Measurements from ENCODE around the gene NME9.

The NME9 gene

DNA sequence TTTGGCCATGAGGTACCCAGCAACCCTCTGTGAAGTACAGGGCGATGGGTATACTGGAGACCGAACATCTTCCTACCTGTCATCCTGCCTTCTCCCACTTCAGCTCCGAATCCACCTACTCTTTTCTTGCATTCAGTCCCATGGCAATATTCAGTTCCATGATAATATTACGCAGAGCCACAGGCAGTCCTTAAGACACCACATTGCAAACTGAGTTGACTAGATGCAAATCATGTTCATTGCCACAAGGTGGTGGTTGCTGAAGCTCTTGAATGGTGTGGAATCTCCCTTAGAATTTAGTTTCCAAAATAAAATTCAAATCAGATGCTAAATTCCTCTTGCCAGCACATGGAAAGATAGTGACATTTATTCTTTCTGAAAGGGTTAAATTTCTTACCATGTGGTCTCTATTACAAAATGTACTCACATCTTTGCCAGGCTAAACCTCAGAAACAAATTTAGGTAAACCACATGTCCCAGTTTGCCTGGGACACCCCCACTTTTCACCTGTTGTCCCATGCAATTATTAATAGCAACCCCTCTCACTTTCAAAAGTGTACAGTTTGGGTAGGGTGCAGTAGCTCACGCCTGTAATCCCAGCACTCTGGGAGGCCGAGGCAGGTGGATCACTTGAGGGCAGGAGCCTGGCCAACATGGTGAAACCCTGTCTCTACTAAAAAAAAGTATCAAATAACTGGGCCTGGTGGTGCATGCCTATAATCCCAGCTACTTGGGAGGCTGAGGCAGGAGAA lies 1.7 kb upstream of the NME9 start:
- DNase-seq: peak; percentile 5

DNA sequence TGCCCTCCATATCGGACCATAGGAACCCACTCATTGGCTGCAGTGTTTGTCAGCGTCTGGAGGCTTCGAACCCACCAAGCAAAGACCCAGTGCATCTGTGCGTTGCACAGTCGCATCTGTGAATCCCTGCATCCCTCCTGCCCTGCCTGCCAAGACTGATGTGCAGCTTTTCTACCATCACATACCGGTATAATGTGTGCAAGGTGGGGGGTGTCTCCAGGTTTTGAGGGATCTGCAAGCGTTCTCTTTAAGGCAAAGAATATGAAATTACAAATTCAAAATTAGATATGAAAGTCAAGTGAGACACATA lies 288 bp upstream of the NME9 start:
- no peak for DNase-seq

DNA sequence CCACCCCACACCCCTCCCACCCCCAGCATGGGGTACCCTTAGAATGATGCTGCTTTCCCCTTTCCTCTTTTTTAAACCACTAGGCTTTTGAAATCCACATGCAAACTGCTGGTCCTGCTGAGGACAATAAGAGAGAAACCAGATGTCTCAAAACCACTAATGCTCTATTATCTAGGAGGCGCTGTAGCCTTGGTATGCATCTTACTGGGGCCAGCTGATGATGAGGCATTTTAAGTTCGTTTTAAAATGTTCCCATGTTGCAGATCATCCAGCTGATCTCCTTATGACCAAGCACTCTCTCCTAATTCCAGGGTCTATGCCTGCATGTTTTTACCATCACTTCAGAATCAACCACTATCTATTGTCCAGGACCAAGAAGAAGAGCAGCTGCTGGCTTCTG lies 1.3 kb downstream of the NME9 start:
- DNase-seq: no peak

DNA sequence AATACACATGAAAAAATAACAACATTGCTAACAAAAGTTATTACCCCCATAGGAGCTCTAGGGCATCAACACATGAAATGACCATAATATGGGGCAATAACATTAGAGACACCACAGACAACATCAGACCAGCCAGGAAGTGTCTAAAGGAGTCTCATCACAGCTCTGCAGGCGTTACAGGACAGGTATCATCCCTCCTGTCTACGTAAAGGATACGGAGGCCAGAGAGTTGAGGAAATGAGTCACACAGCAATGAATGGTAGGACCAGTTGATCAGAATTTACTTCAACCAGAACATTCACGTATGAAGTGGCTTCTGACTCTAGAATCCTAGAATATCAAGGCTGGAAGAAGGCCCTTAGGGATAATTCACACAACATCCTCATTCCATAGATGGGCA lies 1.8 kb downstream of the NME9 start:
- no peak for DNase-seq

GRCh38 chr3:138326866-138327595 lies 2.6 kb downstream of the NME9 start:
- no peak for DNase-seq

GRCh38 chr3:138325990-138326389 lies 3.7 kb downstream of the NME9 start:
- DNase-seq: no peak

DNA sequence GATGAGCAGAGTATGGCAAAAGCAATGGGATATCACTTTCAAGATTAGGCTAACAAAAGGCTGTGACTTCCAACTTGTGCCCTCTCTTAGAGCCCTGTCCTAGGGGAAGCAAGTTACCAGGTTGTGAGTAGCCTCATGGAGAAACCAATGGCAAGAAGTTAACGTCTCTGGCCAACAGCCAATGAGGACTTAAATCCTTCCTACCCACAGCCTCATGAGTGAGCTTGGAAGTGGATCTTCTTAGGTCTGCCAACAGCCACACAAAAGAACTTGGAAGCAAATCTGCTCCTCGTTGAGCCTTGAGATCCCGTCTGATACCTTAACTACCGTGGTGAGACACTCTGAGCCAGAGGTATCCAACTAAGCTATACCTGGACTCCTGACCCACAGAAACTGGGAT lies 5.7 kb downstream of the NME9 start:
- DNase-seq: no peak

- DNase-seq: no peak
These were observed 12.0 kb downstream of the NME9 start for GRCh38 chr3:138317687-138318086.

DNA sequence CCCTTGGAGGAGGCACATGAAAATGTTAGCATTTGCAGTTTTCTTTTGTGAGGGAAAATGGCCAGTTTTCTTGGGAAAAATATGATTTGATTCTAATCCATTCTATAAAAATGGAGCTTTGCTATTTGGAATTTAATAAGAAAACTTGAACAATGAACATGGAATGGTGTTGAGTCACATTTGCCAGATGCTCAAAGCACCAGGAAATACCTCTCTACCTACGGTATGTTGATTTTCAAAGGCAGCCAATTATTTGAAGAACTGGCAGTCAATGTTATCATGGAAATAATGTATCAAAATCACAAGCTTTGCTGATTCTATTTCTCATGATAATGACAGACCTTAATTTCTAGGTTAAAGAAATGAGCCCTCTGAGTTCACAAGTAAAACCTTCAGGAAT lies 14.9 kb downstream of the NME9 start:
- no peak for DNase-seq

DNA sequence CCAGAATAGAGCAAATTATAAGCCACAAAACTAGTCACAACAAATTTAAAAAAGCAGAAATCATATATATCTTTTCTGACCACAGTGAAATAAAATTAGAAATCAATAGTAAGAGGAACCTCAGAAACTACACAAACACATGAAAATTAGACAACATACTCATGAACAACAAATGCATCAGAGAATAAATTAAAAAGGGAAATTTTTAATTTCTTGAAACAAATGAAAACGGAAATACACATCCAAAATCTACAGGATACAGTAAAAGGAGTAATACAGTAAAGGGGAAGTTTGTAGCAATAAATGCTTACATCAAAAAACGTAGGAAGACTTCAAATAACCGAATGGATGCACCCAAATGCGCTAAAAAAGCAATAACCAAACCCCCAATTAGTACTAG lies 19.2 kb downstream of the NME9 start:
- DNase-seq: no peak

- no peak for DNase-seq
These were observed 20.9 kb downstream of the NME9 start for GRCh38 chr3:138308783-138309182.

DNA sequence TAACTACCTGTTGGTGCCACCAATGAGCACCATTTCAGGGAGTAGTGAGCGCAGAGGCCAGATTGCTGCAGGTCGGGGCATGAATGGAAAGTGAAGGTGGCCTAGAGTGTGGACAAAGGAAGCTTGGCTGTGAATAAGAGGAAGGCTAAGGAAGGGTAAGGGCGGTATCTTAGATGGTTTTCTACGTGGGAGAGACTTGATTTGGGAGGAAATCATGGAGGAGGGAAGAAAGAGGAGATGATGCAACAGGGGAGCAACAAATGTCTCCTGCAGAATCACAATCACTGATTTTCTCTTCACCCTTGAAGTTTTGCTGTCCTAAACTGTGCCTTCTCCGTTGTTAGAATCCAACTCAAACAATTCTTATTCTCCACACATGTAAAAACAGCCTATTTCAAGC lies 21.8 kb downstream of the NME9 start:
- DNase-seq: no peak

DNA sequence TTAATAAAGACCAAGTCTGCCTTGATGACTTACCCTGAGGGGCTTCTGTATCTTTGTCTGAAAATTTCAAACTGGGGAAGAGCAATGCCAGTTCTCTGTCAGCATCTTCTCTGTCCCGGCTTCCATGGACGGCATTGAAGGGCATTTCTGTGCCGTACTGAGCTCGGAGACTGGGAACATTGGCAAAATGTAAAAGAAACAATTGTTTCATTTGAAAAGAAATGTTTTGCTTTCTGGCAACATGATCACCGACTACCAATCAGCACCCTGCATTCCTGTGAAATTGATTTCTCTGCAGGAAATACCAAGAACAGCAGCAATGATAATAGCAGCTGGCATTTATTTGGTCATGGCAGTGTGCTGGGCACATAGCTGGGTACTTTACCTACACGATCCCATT lies 26.2 kb downstream of the NME9 start:
- DNase-seq: no peak

DNA sequence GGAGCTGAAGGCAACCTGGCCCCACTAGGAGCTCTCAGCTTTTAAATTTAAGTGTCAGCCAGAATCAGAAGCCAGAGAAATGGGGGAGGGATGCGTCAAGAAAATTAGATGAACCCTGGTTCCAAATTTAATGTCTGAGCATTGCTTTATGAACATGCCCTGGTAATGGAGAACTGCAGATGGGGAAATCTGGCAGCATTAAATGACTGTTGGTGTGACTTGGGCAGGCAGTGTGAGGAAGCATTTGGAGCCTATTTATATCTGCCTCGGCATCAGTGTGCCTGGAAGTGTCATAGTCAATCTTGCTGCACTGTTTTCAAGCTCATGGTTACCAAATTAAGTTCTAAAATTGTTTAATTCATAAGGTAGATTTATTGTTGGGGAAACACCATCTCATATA lies 29.0 kb downstream of the NME9 start:
- DNase-seq: no peak

GRCh38 chr3:138297876-138298275 lies 31.8 kb downstream of the NME9 start:
- DNase-seq: no peak

- no peak for DNase-seq
These were observed 32.5 kb downstream of the NME9 start for GRCh38 chr3:138297059-138297607.

GRCh38 chr3:138296639-138297038 lies 33.0 kb downstream of the NME9 start:
- no peak for DNase-seq

GRCh38 chr3:138289701-138290100 lies 40.0 kb downstream of the NME9 start:
- DNase-seq: no peak

DNA sequence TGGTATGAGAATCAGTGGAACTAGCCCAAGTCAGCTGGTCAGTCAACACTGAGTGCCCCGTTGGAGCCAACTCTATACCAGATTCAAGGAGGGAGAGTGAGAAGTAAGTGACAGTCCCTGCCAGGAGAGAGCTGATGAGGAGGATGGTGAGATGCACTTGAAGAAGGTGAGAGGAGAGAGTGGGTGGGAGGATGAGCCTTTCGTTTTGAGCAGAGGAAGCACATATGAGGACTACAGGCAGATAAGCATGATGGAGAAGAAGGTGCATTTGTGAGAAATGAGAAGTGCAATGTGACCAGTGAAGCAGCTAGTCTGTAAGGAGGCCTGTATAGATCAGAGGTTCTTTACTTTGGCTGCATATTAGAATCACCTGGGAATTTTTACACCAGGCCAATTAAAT lies 40.4 kb downstream of the NME9 start:
- DNase-seq: no peak

DNA sequence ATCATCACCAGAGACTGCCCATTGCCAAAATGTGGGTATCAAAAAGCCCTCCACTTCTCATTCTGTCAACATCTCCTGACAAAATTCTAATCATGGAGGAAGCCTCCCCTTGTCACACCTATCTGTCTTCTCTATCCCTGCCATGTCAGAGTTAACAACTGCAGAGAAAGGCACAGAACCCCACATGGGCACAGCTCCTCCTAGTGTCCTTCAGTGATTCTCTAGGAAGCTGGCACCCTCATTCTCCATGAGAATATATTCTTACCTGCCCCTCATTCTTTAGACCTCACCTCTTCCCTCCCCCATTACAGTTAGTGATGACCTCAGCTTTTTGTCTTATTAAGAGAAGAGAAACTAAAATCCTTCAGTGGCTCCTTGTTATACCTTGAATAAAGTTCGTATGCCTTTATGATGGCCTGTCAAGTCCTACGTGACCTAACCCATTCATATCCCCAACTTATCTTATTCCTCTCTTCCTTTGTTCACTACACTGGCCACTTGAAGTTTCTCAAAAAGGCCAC lies 44.6 kb downstream of the NME9 start:
- no peak for DNase-seq

DNA sequence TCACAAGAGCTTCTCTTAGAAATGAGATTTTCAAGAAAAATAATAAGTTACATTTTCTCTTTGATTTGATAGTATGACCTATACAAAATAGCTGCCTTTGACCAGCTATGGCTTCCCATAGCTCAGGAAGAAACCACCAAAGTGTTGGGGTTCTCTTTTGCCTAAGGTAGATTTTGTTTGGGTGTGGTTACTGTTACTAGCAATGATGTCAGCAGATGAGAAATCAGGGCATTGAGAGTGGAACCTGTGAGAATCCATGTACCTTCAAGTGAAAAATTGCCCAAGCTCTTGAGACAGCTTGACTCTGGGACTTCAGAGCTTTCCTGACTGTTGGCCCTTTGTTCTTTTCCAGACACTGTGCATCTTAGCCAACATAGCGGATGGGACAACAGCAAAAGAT lies 45.6 kb downstream of the NME9 start:
- no peak for DNase-seq

DNA sequence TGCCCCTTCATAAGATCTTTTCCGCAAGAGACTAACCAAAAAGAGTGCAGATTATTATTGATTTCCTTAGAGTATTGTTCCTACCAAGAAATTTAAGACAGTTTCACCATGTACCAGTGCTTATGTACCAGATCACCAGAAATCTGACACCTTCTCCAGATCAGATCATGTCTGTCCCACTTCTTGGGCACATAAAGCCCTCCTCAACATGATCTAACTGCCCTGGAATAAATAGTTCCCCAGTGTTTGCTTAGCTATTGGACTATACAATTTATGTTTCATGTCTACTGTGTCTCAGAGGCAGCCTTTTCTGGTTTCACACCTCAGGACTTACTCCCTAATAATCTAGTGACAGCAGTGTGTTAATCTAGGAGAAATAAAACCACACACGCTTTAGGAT lies 46.8 kb downstream of the NME9 start:
- no peak for DNase-seq

GRCh38 chr3:138281561-138281960 lies 48.1 kb downstream of the NME9 start:
- DNase-seq: no peak

GRCh38 chr3:138271189-138271794 lies 58.4 kb downstream of the NME9 start:
- no peak for DNase-seq
